Fibroblast of mammary gland (primary cell): Measurements from ENCODE around the gene SEMA7A.
A peak's percentile ranks its signal among the peaks of the same experiment; 100 is the strongest.

Experiments
- DNase-seq: peaks from one replicate; pipeline ENCODE4 v3.0.0-alpha.2; 2010; ENCODE audit warnings: low read depth
- H3K4me3 ChIP-seq: 2 replicates; pipeline ENCODE4 v1.5.1; 2011; ENCODE audit warnings: low read depth, mild to moderate bottlenecking, low read length, moderate library complexity; ENCODE audit not compliant: control insufficient read depth
- CTCF ChIP-seq: conservative IDR thresholded peaks from 2 replicates; pipeline ENCODE4 v1.5.1; 2011; ENCODE audit warnings: low read depth, low read length, inconsistent platforms; ENCODE audit not compliant: control insufficient read depth, insufficient read depth

SEMA7A gene

GRCh38 chr15:74383695-74384565 lies 49.8 kb downstream of the SEMA7A start:
- no peak for TF ChIP-seq CTCF
- DNase-seq, result peak; percentile 68
- H3K4me3 ChIP-seq, result no peak overlapping the region

GRCh38 chr15:74383286-74383685 lies 50.5 kb downstream of the SEMA7A start:
- no peak for TF ChIP-seq CTCF
- no peak for DNase-seq
- no peak overlapping the region for H3K4me3 ChIP-seq

- DNase-seq, result peak; percentile 75
- peak; percentile 91 for TF ChIP-seq CTCF
- H3K4me3 ChIP-seq, result no peak overlapping the region
These were observed 51.5 kb downstream of the SEMA7A start for GRCh38 chr15:74382004-74382816.

GRCh38 chr15:74381481-74381880 lies 52.3 kb downstream of the SEMA7A start:
- H3K4me3 ChIP-seq, result no peak overlapping the region
- TF ChIP-seq CTCF, result no peak
- DNase-seq, result no peak

- DNase-seq, result no peak
- TF ChIP-seq CTCF, result no peak
- H3K4me3 ChIP-seq, result no peak overlapping the region
These were observed 52.6 kb downstream of the SEMA7A start for GRCh38 chr15:74381190-74381453.

GRCh38 chr15:74380361-74381189 lies 53.2 kb downstream of the SEMA7A start:
- no peak overlapping the region for H3K4me3 ChIP-seq
- no peak for TF ChIP-seq CTCF
- no peak for DNase-seq
